Measurements from ENCODE around the gene FUT6.
"Not testable (repeated sequence)": the region's sequence is repeated elsewhere in the genome, so short reads cannot be mapped to it uniquely, and the experiment has no call there.

Gene FUT6

GRCh38 chr19:5844456-5845433, 5.2 kb upstream of the FUT6 start:
- no peak for DNase-seq
- TF ChIP-seq GATA1 (IDR thresholded peaks at IDR 0.05; ENCODE audit: low read depth, low read length) (no peak), POLR2A (IDR thresholded peaks at IDR 0.05; ENCODE audit: low read length) (no peak)

DNA sequence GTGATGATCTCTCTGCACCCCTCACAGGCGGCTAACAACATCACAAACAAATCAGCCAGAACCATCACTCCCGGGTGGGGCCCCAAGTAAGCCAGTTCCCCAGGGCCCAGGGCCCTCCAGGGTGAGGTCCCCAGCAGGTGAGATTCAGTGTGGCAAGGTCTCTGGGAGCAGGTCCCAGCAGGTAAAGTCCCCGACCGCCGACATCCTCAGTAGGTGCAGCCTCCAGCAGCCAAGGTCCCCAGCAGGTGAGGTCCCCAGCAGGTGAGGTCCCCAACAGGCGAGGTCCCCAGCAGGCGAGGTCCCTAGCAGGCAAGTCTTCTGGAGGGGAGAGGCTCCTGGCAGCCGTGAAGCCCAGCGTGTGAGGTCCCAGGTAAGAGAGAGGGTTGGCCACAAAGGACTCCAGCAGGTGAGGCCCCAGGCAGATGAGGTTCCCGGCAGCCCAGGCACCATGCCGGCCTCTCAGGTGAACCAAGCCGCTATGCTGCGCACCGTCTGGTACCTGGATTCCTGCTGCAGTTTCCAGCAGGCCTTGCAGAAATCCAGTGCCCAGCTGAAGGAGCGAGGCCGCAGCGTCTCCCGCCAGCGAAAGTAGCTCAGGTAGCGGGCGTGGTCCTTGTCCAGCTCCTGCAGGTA, 3.9 kb upstream of the FUT6 start:
- no peak for DNase-seq
- no peak for TF ChIP-seq GATA1 (IDR thresholded peaks at IDR 0.05; ENCODE audit: low read depth, low read length)
- TF ChIP-seq POLR2A (IDR thresholded peaks at IDR 0.05; ENCODE audit: low read length): no peak

DNA sequence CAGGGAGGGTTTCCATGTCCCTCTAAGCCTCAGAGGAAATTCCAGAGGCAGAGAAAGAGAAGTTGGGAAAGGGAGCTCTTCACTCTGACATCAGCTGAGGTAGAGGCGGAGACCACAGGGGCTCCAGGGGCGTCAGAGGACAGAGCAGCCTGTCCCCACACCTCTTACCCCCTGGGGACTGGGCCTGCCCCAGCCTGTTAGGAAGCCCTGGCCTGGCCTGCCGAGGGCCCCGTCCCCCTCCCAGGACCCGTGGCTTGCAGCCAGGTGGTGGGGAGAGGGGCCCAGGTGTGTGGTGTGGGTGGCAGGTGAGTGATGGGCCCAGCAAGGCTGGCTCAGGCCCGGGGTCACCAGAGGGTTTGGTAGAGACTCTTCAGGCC, 2.2 kb upstream of the FUT6 start:
- DNase-seq: not testable (repeated sequence)

- TF ChIP-seq GATA1 (IDR thresholded peaks at IDR 0.05; ENCODE audit: low read depth, low read length): no peak
- no peak for TF ChIP-seq POLR2A (IDR thresholded peaks at IDR 0.05; ENCODE audit: low read length)
- DNase-seq: no peak
These were observed 993 bp downstream of the FUT6 start for GRCh38 chr19:5838353-5839064.

GRCh38 chr19:5837761-5838352, 1.6 kb downstream of the FUT6 start:
- TF ChIP-seq GATA1 (IDR thresholded peaks at IDR 0.05; ENCODE audit: low read depth, low read length): no peak
- no peak for TF ChIP-seq POLR2A (IDR thresholded peaks at IDR 0.05; ENCODE audit: low read length)
- DNase-seq: no peak

DNA sequence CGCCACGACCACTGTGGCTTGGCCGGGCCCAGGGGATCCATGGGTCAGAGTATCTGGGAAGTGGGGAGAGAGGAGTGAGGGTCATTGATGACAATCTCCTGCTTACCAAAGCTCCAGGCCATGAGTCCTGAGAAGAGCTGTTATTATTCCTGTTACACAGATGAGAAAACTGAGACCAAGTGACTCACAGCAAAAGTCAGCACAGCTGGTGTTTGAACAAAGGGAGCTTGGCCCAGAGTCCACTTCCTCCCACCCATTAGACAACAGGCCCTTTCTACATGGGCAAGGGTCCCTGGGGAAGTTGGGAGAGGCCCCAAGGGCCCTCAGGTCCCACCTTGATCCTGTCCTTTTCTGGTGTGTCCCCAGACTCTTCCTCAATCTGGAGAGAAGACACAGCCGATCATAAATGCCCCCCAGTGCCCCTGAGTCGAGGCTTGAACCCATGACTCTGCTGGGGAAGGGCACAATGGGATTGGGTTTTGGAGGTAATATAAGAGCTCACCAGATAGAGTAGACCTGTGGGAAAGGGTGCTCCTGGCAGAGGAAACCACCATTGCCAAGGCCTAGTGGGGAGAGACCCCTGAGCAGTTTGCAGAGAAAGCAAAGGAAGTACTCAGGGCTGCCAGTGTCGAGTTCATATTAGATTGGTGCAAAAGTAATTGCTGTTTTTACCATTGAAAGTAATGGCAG, 6.8 kb downstream of the FUT6 start:
- TF ChIP-seq POLR2A (IDR thresholded peaks at IDR 0.05; ENCODE audit: low read length): no peak
- TF ChIP-seq GATA1 (IDR thresholded peaks at IDR 0.05; ENCODE audit: low read depth, low read length): no peak
- DNase-seq: no peak

- DNase-seq: no peak
- TF ChIP-seq POLR2A (IDR thresholded peaks at IDR 0.05; ENCODE audit: low read length) (no peak), GATA1 (IDR thresholded peaks at IDR 0.05; ENCODE audit: low read depth, low read length) (no peak)
These were observed 7.4 kb downstream of the FUT6 start for GRCh38 chr19:5832061-5832460.

DNA sequence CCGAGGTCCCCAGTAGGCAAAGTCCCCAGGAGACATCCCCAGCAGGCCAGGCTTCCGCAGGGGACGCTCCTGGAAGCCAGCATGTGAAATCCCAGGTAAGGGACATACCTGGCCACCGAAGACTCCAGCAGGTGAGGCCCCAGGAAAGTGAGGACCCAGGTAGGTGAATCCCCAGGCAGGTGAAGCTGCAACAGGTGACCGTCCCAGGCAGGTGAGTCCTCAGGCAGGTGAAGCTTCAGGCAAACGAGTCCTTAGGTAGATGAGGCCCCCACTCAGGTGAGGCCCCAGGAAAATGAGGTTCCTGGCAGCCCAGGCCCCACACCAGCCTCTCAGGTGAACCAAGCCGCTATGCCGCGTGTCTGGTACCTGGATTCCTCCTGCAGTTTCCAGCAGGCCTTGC, 8.3 kb downstream of the FUT6 start:
- TF ChIP-seq POLR2A (IDR thresholded peaks at IDR 0.05; ENCODE audit: low read length) (no peak), GATA1 (IDR thresholded peaks at IDR 0.05; ENCODE audit: low read depth, low read length) (no peak)
- DNase-seq: no peak

- TF ChIP-seq GATA1 (IDR thresholded peaks at IDR 0.05; ENCODE audit: low read depth, low read length): no peak
- TF ChIP-seq POLR2A (IDR thresholded peaks at IDR 0.05; ENCODE audit: low read length): no peak
- no peak for DNase-seq
These were observed 9.8 kb downstream of the FUT6 start for GRCh38 chr19:5829567-5830310.

DNA sequence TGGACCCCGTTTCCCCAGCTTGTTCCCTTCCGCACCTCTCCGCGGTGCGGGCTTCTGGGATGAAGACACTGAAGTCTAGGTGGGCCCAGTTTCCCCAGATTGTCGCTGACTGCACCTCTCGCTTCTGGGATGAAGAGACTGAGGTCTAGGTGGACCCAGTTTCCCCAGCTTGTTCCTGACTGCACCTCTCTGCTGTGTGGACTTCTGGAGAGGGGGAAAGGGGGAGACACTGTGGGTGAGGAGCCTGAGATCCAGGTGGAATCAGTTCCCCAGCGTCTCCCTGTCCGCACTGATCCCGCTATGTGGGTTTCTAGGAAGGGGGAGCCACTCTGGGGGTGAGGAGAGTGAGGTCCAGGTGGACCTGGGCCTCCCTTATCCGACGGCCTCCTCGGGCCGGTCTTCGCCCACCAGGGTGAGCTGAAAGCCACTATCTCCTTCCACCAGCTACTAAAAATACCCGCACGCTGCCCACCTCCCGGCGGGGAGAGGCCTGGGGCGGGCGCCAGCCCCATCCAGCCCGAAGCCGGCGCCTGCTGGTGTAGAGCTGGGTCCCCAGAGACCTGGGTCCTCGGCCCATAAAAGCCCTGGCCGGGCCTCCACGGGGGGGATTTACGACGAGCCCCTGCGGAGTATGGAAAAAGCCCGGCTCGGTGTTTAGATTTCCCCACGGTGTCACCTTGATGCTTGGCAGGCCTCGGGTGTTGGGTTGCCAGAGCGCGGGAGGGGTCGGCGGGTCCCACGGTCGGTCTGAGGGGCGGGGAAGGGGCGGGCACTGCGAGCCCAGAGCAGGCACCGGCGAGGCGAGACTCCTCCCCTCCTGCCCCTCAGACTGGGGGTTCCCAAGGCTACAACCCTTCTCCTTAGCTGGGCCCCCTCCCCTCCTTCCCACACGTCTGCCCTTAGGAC, 10.6 kb downstream of the FUT6 start:
- DNase-seq: peak; percentile 59 to 65

GRCh38 chr19:5827891-5828660, 11.4 kb downstream of the FUT6 start:
- peak; percentile 95 for DNase-seq
- TF ChIP-seq GATA1 (IDR thresholded peaks at IDR 0.05; ENCODE audit: low read depth, low read length) (no peak), POLR2A (IDR thresholded peaks at IDR 0.05; ENCODE audit: low read length) (peak; percentile 95)

More for the DNA sequence above, 10.6 kb downstream of the FUT6 start:
- TF ChIP-seq POLR2A (IDR thresholded peaks at IDR 0.05; ENCODE audit: low read length): no peak
- TF ChIP-seq GATA1 (IDR thresholded peaks at IDR 0.05; ENCODE audit: low read depth, low read length): no peak
